Superior temporal gyrus (tissue), 1 donor: ENCODE measurements around the gene DCLRE1B.
"Not testable (repeated sequence)": the region's sequence is repeated elsewhere in the genome, so short reads cannot be mapped to it uniquely, and the experiment has no call there.

Source experiments
- DNase-seq: peaks from one replicate; pipeline ENCODE4 v3.0.0-alpha.2; 2016; ENCODE audit errors: extremely low spot score

Gene DCLRE1B

GRCh38 chr1:113948151-113948550 is 43.0 kb downstream of the DCLRE1B start:
- not testable (repeated sequence) for DNase-seq

DNA sequence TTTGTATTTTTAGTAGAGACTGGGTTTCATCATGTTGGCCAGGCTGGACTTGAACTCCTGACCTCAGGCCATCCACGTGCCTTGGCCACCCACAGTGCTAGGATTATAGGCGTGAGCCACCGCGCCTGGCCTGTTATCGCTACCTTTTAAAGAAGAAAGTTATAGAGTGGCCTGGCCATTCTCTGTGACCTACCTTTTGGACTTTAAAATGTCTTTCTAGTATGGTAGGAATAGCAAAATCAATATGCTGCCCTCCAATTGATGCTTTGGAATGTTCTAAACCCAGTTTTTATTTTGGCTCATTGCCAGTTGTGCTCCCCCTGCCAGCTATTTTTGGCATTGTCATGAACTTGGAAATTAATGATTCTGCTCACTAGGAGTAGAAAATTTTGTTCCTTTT is 43.9 kb downstream of the DCLRE1B start:
- DNase-seq: no peak

DNA sequence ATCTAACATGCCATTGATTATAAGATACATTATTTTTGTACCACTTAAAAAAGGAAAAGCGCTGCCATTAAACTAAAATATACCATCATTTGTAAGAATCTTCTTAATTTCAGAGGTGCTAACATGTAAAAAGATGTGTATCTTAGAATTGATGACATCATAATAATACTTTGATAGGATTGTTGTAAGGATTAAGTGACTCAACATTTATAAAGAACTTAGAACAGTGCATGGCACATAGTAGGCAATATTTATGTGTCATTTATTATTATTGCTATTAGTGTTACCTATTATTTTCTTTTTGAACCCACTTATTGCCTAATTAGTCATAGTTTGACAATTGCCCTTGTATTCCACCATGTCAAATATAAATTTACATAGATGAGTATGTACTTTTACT is 45.8 kb downstream of the DCLRE1B start:
- DNase-seq: no peak

GRCh38 chr1:113951719-113952118 is 46.6 kb downstream of the DCLRE1B start:
- no peak for DNase-seq

- no peak for DNase-seq
Measured at GRCh38 chr1:113957984-113958383, 52.9 kb downstream of the DCLRE1B start.

DNA sequence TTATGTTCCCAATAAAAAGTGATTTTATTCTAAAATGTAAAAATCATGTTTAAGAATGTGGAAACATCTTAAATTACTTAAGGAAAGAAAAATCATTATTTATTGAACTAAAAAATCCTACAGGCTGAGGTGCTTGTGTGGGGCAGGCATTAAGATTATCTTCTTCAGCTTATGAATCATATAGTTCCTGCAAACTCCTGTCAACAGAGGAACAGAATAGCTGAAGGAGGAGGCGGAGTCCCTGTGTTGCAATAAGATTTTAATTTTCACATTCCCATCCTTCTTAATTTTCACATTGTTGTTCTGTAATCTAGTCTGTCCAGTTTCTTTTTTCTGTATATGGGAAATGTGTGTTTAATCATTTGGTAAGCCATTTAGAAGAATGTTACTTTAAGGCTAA is 53.6 kb downstream of the DCLRE1B start:
- no peak for DNase-seq

DNA sequence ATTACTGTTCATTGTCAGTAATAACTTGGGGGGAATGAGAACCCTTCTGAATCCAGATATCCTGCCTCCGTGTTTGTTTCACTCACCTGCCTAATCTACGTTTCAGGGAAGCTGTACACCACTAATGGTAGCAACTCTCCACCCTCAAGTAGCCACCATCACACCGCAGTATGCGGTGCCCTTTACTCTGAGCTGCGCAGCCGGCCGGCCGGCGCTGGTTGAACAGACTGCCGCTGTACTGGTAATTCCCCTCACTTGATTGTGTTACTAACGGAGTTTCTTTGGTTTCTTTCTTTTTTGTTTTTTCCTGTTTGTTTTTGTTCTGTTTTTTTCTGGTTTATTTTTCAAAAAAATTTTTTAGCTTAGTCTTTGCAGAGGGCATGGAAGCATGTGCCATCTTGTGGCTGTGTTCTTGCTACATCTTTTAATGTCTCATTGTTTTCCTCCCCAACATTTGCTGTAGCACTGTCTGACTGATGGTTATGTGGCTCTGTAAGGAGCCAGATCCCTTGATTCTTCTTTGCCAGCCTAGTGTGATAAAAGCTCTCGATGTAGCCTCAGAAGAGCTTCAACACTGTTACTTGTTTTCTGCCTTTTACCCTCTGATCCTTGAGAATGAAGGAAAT is 58.3 kb downstream of the DCLRE1B start:
- peak; percentile 53 for DNase-seq
